H1 (cell line): ENCODE data around the gene STIM2.

Experiments used
- HDAC2 ChIP-seq, 2 experiments: fragments of 300-600 bp in 1 of 2; sonication (generic) in 1 of 2; IDR thresholded peaks; 2 replicates each; pipeline ENCODE4 v1.6.1; 2011 to 2012; ENCODE audit warnings: low read depth in 2 of 2, low read length in 2 of 2, mild to moderate bottlenecking in 2 of 2, moderate library complexity in 2 of 2, borderline replicate concordance in 1 of 2, inconsistent platforms in 1 of 2
- PHF8 ChIP-seq: fragments of 200-600 bp; sonication (generic); conservative IDR thresholded peaks from 2 replicates; pipeline ENCODE4 v1.7.1; 2012; ENCODE audit warnings: low read depth, mild to moderate bottlenecking, inconsistent platforms, low read length, moderate library complexity
- POLR2A ChIP-seq, 2 experiments: IDR thresholded peaks; 1 replicate in 1 of 2; 2 replicates in 1 of 2; pipeline ENCODE4 v1.6.1; 2011; ENCODE audit warnings: low read depth in 2 of 2, low read length in 2 of 2, mild to moderate bottlenecking in 2 of 2; ENCODE audit errors: control extremely low read depth in 1 of 2
- SIN3A ChIP-seq, 2 experiments: IDR thresholded peaks in 1 of 2; conservative IDR thresholded peaks in 1 of 2; 2 replicates each; pipeline ENCODE4 v1.6.1; 2011 to 2012; ENCODE audit warnings: low read length in 2 of 2, improper control_type of control experiment in 1 of 2, low read depth in 1 of 2, mild to moderate bottlenecking in 1 of 2
- TBP ChIP-seq: IDR thresholded peaks from 2 replicates; pipeline ENCODE4 v1.6.1; 2011; ENCODE audit warnings: low read depth, low read length, improper control_type of control experiment
- TF ChIP-seq, protein P1 (sequence below), 3 experiments: IDR thresholded peaks; 1 replicate in 2 of 3; 2 replicates in 1 of 3; pipeline versions ENCODE4 v1.5.1 to v1.6.1; 2011; ENCODE audit warnings: low read length in 3 of 3, mild to moderate bottlenecking in 3 of 3, inconsistent platforms in 2 of 3, low read depth in 1 of 3, moderate library complexity in 1 of 3; ENCODE audit not compliant: insufficient read depth in 1 of 3; ENCODE audit errors: control extremely low read depth in 1 of 3
- TF ChIP-seq, protein P2 (sequence below): IDR thresholded peaks from 2 replicates; pipeline ENCODE4 v1.6.1; 2012; ENCODE audit warnings: inconsistent platforms
- TF ChIP-seq, protein P3 (sequence below): IDR thresholded peaks from 2 replicates; pipeline ENCODE4 v1.6.1; 2011; ENCODE audit warnings: low read length, improper control_type of control experiment

DNA sequence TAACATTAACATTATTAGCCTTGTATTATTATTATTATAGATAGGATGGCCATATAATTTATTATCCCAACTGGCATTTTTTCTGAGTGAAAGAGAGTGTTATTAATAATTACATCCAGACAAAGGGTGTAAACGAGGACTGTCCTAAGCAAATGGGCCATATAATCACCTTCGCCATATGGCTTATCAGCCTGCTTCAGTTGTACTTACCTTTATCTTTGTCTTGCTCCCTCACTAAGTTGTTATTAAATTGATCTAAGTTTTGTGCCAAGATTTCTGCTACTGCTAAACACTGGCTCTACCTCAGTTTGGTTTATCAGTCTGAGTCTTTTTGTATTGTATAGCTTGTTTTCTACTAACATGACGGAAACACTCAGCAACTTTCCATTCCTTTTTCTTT is 76.9 kb downstream of the STIM2 start:
- TF ChIP-seq, protein P1, sequence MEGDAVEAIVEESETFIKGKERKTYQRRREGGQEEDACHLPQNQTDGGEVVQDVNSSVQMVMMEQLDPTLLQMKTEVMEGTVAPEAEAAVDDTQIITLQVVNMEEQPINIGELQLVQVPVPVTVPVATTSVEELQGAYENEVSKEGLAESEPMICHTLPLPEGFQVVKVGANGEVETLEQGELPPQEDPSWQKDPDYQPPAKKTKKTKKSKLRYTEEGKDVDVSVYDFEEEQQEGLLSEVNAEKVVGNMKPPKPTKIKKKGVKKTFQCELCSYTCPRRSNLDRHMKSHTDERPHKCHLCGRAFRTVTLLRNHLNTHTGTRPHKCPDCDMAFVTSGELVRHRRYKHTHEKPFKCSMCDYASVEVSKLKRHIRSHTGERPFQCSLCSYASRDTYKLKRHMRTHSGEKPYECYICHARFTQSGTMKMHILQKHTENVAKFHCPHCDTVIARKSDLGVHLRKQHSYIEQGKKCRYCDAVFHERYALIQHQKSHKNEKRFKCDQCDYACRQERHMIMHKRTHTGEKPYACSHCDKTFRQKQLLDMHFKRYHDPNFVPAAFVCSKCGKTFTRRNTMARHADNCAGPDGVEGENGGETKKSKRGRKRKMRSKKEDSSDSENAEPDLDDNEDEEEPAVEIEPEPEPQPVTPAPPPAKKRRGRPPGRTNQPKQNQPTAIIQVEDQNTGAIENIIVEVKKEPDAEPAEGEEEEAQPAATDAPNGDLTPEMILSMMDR (IDR thresholded peaks at IDR 0.05; ENCODE audit: control extremely low read depth in 1 of 3, insufficient read depth in 1 of 3, low read depth in 1 of 3, low read length in 3 of 3) = no peak
- TF ChIP-seq PHF8 = no peak
- no peak for TF ChIP-seq TBP
- TF ChIP-seq, protein P2, sequence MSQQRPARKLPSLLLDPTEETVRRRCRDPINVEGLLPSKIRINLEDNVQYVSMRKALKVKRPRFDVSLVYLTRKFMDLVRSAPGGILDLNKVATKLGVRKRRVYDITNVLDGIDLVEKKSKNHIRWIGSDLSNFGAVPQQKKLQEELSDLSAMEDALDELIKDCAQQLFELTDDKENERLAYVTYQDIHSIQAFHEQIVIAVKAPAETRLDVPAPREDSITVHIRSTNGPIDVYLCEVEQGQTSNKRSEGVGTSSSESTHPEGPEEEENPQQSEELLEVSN = no peak
- no peak for TF ChIP-seq POLR2A (IDR thresholded peaks at IDR 0.05; ENCODE audit: control extremely low read depth in 1 of 2, low read depth in 2 of 2, low read length in 2 of 2)
- no peak for TF ChIP-seq SIN3A (conservative IDR thresholded peaks at IDR 0.05 in 1 of 2, IDR thresholded peaks at IDR 0.05 in 1 of 2; ENCODE audit: low read depth in 1 of 2, low read length in 2 of 2)
- TF ChIP-seq, protein P3, sequence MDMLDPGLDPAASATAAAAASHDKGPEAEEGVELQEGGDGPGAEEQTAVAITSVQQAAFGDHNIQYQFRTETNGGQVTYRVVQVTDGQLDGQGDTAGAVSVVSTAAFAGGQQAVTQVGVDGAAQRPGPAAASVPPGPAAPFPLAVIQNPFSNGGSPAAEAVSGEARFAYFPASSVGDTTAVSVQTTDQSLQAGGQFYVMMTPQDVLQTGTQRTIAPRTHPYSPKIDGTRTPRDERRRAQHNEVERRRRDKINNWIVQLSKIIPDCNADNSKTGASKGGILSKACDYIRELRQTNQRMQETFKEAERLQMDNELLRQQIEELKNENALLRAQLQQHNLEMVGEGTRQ = no peak
- no peak for TF ChIP-seq HDAC2 (IDR thresholded peaks at IDR 0.05; ENCODE audit: borderline replicate concordance in 1 of 2, low read depth in 2 of 2, low read length in 2 of 2)
